ENCODE data around the gene CFAP43.

CFAP43 gene

GRCh38 chr10:104088239-104088638 lies 143.9 kb downstream of the CFAP43 start:
- DNase-seq = no peak

- no peak for DNase-seq
Observed at GRCh38 chr10:104085801-104086400, 146.3 kb downstream of the CFAP43 start, which contains the start of gene COL17A1. TSS of gene COL17A1 (minus strand) at chr10:104085880. CDS start at chr10:104080673, 5,207 bp downstream.

GRCh38 chr10:104084482-104085142 lies 147.6 kb downstream of the CFAP43 start:
- DNase-seq = no peak

GRCh38 chr10:104081998-104082397 lies 150.2 kb downstream of the CFAP43 start:
- no peak for DNase-seq

- DNase-seq = no peak
Observed at GRCh38 chr10:104080762-104081161, 151.4 kb downstream of the CFAP43 start.
